NCI-H1092 treated with DMSO at 0.1 percent for 48 hours (cell line): Measurements from ENCODE around the gene RNFT2.

Source experiments
- DNase-seq: peaks from one replicate; lab custom pipeline; 2025; lab: John Stamatoyannopoulos, UW

Gene RNFT2

GRCh38 chr12:116835484-116835883 is 97.4 kb downstream of the RNFT2 start:
- no peak for DNase-seq

- DNase-seq = no peak
Measured at GRCh38 chr12:116837097-116837496, 99.0 kb downstream of the RNFT2 start.

GRCh38 chr12:116838365-116838764 is 100.2 kb downstream of the RNFT2 start:
- DNase-seq = no peak

- no peak for DNase-seq
Measured at GRCh38 chr12:116839287-116839830, 101.2 kb downstream of the RNFT2 start.

GRCh38 chr12:116843085-116843484 is 105.0 kb downstream of the RNFT2 start:
- DNase-seq = no peak

GRCh38 chr12:116849216-116849615 is 111.1 kb downstream of the RNFT2 start:
- DNase-seq = no peak

- DNase-seq = no peak
Measured at GRCh38 chr12:116852303-116852702, 114.2 kb downstream of the RNFT2 start.

- no peak for DNase-seq
Measured at GRCh38 chr12:116853507-116853906, 115.4 kb downstream of the RNFT2 start.

GRCh38 chr12:116855744-116856470 is 117.8 kb downstream of the RNFT2 start:
- no peak for DNase-seq

GRCh38 chr12:116856729-116857128 is 118.6 kb downstream of the RNFT2 start:
- no peak for DNase-seq

GRCh38 chr12:116859079-116859478 is 121.0 kb downstream of the RNFT2 start:
- no peak for DNase-seq

- no peak for DNase-seq
Measured at GRCh38 chr12:116860263-116860662, 122.1 kb downstream of the RNFT2 start.

- no peak for DNase-seq
Measured at GRCh38 chr12:116861320-116861719, 123.2 kb downstream of the RNFT2 start.

- no peak for DNase-seq
Measured at GRCh38 chr12:116862167-116862566, 124.1 kb downstream of the RNFT2 start.

- no peak for DNase-seq
Measured at GRCh38 chr12:116863275-116863767, 125.2 kb downstream of the RNFT2 start.

GRCh38 chr12:116864371-116865160 is 126.5 kb downstream of the RNFT2 start:
- DNase-seq = no peak

GRCh38 chr12:116867523-116867922 is 129.4 kb downstream of the RNFT2 start:
- no peak for DNase-seq

- DNase-seq = no peak
Measured at GRCh38 chr12:116870306-116870705, 132.2 kb downstream of the RNFT2 start.

- no peak for DNase-seq
Measured at GRCh38 chr12:116874324-116874995, 136.3 kb downstream of the RNFT2 start.

- DNase-seq = no peak
Measured at GRCh38 chr12:116876151-116876869, 138.2 kb downstream of the RNFT2 start.
